ENCODE measurements around the gene GFOD1. TPM values are rescaled to one million over a fixed set of nuclear protein-coding genes. Genes with fewer than 3 reads are reported as not detected.

GFOD1 gene
- total RNA-seq, 6 experiments from 2014 or later: 2.3 to 4.7 (median 2.9) TPM

DNA sequence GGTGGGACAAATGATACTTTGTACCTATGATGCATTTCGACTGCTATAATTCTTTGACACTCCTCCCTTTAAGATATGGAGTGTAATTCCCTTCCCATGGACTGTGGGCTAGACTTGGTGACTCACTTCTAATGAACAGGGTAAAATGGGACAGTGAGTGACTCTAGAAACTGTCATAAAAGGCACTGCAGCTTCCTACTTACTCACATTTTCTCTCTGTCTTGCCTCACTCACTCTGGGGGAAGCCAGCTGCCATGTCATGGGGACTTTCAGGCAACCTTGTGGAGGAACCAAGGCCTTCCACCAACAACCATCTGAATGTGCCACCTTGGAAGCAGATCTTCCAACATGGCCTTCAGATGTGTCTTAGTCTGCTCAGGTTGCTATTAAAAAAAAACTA is 12.9 kb upstream of the GFOD1 start:
- no peaks in the 10 kb centered on the region for H3K9me3 Mint-ChIP-seq
- peaks cover 17% of the 10 kb centered on the region for H3K4me1 Mint-ChIP-seq (ENCODE audit: low read depth)
- H3K27me3 Mint-ChIP-seq (ENCODE audit: insufficient read depth): peaks cover under 1% of the 10 kb centered on the region; the same call in 1 of the 2 replicates
- no peak overlapping the region for H3K4me3 Mint-ChIP-seq
- no peak overlapping the region for H3K27ac Mint-ChIP-seq
- TF ChIP-seq, protein P1, sequence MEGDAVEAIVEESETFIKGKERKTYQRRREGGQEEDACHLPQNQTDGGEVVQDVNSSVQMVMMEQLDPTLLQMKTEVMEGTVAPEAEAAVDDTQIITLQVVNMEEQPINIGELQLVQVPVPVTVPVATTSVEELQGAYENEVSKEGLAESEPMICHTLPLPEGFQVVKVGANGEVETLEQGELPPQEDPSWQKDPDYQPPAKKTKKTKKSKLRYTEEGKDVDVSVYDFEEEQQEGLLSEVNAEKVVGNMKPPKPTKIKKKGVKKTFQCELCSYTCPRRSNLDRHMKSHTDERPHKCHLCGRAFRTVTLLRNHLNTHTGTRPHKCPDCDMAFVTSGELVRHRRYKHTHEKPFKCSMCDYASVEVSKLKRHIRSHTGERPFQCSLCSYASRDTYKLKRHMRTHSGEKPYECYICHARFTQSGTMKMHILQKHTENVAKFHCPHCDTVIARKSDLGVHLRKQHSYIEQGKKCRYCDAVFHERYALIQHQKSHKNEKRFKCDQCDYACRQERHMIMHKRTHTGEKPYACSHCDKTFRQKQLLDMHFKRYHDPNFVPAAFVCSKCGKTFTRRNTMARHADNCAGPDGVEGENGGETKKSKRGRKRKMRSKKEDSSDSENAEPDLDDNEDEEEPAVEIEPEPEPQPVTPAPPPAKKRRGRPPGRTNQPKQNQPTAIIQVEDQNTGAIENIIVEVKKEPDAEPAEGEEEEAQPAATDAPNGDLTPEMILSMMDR (IDR thresholded peaks at IDR 0.05): no peak
- H3K36me3 Mint-ChIP-seq (ENCODE audit: low read depth): no peaks in the 10 kb centered on the region
- DNase-seq: peak; percentile 20

DNA sequence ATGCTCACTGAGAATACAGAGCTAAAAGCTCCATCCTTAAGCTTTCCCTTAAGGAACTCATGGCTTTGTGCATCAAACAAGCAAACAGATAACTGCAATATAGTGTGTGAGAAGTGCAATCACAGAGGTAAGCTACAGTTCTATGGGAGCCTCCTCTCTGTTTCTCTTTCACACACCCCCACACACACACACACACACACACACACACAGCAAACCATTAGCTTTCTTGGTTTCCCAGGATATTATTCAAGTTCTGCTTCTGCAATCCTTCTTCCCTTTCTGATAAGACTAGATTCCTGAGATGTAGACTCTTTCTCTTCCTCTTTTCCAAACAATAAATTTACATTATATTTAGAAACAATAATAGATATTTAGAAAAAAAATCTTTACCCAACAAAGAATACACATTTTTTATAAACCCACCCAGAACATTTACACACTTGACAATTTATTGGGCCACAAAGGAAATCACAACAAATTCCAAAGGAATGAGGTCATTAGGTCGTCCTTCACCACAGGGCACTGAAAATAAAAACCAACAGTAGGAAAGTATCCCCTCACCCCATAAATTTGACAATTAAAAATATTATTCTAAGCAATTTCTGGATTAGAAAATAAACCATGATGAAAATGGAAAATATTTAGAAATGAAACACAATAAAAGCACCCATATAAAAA is 9.3 kb upstream of the GFOD1 start:
- peaks cover 24% of the 10 kb centered on the region for H3K4me1 Mint-ChIP-seq (ENCODE audit: low read depth)
- no peak overlapping the region for H3K4me3 Mint-ChIP-seq
- DNase-seq: no peak
- H3K9me3 Mint-ChIP-seq: no peaks in the 10 kb centered on the region
- H3K27me3 Mint-ChIP-seq (ENCODE audit: insufficient read depth): no peaks in the 10 kb centered on the region
- no peaks in the 10 kb centered on the region for H3K36me3 Mint-ChIP-seq (ENCODE audit: low read depth)
- TF ChIP-seq, protein P1 (IDR thresholded peaks at IDR 0.05): no peak
- no peak overlapping the region for H3K27ac Mint-ChIP-seq

- Mint-ChIP-seq H3K27ac (no peak overlapping the region), H3K9me3 (no peaks in the 10 kb centered on the region), H3K27me3 (ENCODE audit: insufficient read depth) (no peaks in the 10 kb centered on the region), H3K4me3 (no peak overlapping the region), H3K4me1 (ENCODE audit: low read depth) (peaks cover 24% of the 10 kb centered on the region), H3K36me3 (ENCODE audit: low read depth) (no peaks in the 10 kb centered on the region)
- TF ChIP-seq, protein P1 (IDR thresholded peaks at IDR 0.05): no peak
- DNase-seq: no peak
These were observed 8.4 kb upstream of the GFOD1 start for GRCh38 chr6:13495818-13496217.

- no peaks in the 10 kb centered on the region for H3K9me3 Mint-ChIP-seq
- H3K27me3 Mint-ChIP-seq (ENCODE audit: insufficient read depth): no peaks in the 10 kb centered on the region
- H3K4me1 Mint-ChIP-seq (ENCODE audit: low read depth): peaks cover 20% of the 10 kb centered on the region
- H3K4me3 Mint-ChIP-seq: no peak overlapping the region
- no peaks in the 10 kb centered on the region for H3K36me3 Mint-ChIP-seq (ENCODE audit: low read depth)
- TF ChIP-seq, protein P1 (IDR thresholded peaks at IDR 0.05): no peak
- H3K27ac Mint-ChIP-seq: no peak overlapping the region
- no peak for DNase-seq
These were observed 7.8 kb upstream of the GFOD1 start for GRCh38 chr6:13495112-13495776.

GRCh38 chr6:13494137-13494536 is 6.7 kb upstream of the GFOD1 start:
- H3K27ac Mint-ChIP-seq: peak overlapping the region; percentile 19; the same call in 1 of the 2 replicates
- TF ChIP-seq, protein P1 (IDR thresholded peaks at IDR 0.05): no peak
- no peak for DNase-seq
- no peaks in the 10 kb centered on the region for H3K9me3 Mint-ChIP-seq
- H3K4me1 Mint-ChIP-seq (ENCODE audit: low read depth): peaks cover 16% of the 10 kb centered on the region
- H3K36me3 Mint-ChIP-seq (ENCODE audit: low read depth): no peaks in the 10 kb centered on the region
- H3K4me3 Mint-ChIP-seq: no peak overlapping the region
- no peaks in the 10 kb centered on the region for H3K27me3 Mint-ChIP-seq (ENCODE audit: insufficient read depth)
